ENCODE measurements around the gene ARHGAP28. TPM values are rescaled to one million over a fixed set of nuclear protein-coding genes. Genes with fewer than 3 reads are reported as not detected.

The ARHGAP28 gene
- total and polyA plus RNA-seq, 12 donors = 0.35 to 5.3 (median 2.2) TPM

DNA sequence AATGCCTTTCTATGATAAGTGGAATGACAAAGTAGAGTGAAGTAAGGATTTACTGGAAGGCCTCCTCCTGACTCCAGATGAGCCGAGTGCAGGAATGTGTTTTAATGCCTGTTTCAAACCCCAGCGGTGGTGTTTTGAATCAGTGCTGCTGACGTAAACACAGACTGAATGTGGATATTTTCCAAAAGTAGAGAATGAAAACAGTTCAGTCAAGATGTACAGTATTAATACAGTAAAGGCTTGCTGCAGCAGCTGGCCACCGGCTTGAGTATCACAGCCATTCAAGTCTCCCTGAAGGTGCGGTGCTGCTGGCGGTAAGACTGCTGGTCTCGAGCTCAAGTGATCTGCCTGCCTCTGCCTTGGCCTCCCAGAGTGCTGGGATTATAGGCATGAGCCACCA is 46.7 kb downstream of the ARHGAP28 start:
- DNase-seq (no peak), ATAC-seq (peak in 4 of 8 donors; percentile 17 to 63 (median 34))
- no peaks in the 10 kb centered on the region for H3K9me3 ChIP-seq
- WGBS, 2 donors = 55 to 58% methylated on average over 7 of the region's 7 CpGs
- H3K36me3 ChIP-seq = no peaks in the 10 kb centered on the region
- peaks cover 3 to 10% (median 4%) of the 10 kb centered on the region in 9 donors for H3K4me1 ChIP-seq
- H3K27me3 ChIP-seq = no peaks in the 10 kb centered on the region
- peak overlapping the region in 1 of 10 donors; percentile 25 for H3K4me3 ChIP-seq
- peak overlapping the region in 5 of 10 donors; percentile 17 to 57 (median 35) for H3K27ac ChIP-seq
- TF ChIP-seq CTCF (IDR thresholded peaks at IDR 0.05) = no peak
- intact Hi-C loops (cut with DNase I) = loop anchor here in 2 of 10 donors (5.0 to 10.0 kb wide), 2 partner anchors 44 to 881 kb away; partner anchors contain the start of gene TMEM200C (in 1 of the 2)

DNA sequence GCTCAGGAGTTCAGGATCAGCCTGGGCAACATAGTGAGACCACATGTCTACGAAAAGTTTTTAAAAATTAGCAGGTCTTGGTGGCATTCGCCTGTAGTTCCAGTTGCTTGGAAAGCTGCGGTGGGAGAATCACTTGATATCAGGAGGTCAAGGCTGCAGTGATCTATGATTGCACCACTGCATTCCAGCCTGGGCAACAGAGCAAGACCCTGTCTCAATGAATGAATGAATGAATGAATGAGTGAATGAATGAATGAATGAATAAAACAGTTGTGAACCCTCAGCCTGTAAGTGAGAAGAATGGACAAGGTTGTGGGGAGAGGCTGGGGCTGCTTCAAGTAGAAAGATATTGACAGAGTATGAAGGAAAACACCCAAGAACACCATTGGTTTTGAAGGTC is 48.0 kb downstream of the ARHGAP28 start:
- no peak for TF ChIP-seq CTCF (IDR thresholded peaks at IDR 0.05)
- Histone ChIP-seq H3K36me3 (no peaks in the 10 kb centered on the region), H3K4me1 (peaks cover 4 to 23% (median 16%) of the 10 kb centered on the region in 9 donors), H3K4me3 (no peak overlapping the region), H3K27ac (no peak overlapping the region), H3K9me3 (no peaks in the 10 kb centered on the region), H3K27me3 (no peaks in the 10 kb centered on the region)
- 97 to 98% methylated on average over 3 of the region's 3 CpGs for WGBS, 2 donors
- ATAC-seq (no peak), DNase-seq (no peak)
- intact Hi-C loops (cut with DNase I) = loop anchor here in 2 of 10 donors (5.0 to 10.0 kb wide), 2 partner anchors 45 to 883 kb away; partner anchors contain the start of gene TMEM200C (in 1 of the 2)

DNA sequence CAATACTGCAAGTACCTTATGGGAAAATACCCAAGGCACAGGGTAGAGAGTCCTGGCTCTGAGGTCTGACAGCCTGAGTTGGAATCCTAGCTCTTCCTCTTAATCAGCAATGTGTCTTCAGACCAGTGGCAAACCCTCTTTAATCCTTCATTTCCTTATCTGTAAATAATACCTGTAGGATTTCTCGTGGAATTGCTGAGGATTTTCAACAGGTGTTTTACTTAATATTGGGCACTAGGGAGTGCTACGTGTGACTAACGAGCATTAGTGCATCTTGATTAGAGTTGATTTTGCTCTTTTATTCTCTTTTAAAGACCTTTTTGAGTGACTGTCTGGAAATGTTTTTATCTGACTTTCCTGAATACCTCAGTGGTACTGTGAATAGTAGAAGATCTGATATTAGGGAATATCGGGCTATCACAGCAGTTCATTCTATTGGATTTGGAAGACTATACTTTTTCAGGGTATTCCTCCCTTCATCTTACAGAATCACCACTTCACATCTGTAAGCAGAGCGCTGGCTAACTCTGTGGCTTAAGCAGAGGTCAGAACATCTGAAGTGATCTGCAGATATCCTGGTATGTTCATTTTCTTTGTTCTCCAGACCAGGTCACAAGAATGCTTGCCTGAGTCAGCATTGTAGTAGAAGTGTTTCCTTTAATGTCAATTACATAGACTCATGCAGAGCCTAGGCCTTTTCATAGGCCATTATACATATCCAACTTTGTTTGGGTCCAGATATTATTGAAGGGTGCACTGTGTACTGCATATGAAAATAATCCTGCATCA is 49.1 kb downstream of the ARHGAP28 start:
- no peak overlapping the region for H3K27ac ChIP-seq
- H3K36me3 ChIP-seq = no peaks in the 10 kb centered on the region
- intact Hi-C loops (cut with DNase I) = loop anchor here in 2 of 10 donors (5.0 to 10.0 kb wide), 2 partner anchors 46 to 884 kb away; partner anchors contain the start of gene TMEM200C (in 1 of the 2)
- no peak overlapping the region for H3K4me3 ChIP-seq
- WGBS, 2 donors = 78 to 86% methylated on average over 5 of the region's 5 CpGs
- H3K27me3 ChIP-seq = no peaks in the 10 kb centered on the region
- H3K4me1 ChIP-seq = peaks cover 4 to 23% (median 16%) of the 10 kb centered on the region in 9 donors
- DNase-seq (no peak), ATAC-seq (no peak)
- TF ChIP-seq CTCF (IDR thresholded peaks at IDR 0.05) = no peak
- H3K9me3 ChIP-seq = no peaks in the 10 kb centered on the region

- peak; percentile 19 to 76 (median 62) for ATAC-seq
- intact Hi-C loops (cut with DNase I) = loop anchor here in 2 of 10 donors (5.0 to 10.0 kb wide), 2 partner anchors 39 to 64 kb away; no protein-coding TSS in a partner anchor
Measured at GRCh38 chr18:6781142-6781714, 51.7 kb downstream of the ARHGAP28 start.

More at GRCh38 chr18:6781142-6781714, 51.7 kb downstream of the ARHGAP28 start:
- WGBS, 2 donors = 11 to 20% methylated on average over 7 of the region's 7 CpGs
- peaks cover 4 to 23% (median 16%) of the 10 kb centered on the region in 9 donors for H3K4me1 ChIP-seq
- no peaks in the 10 kb centered on the region for H3K27me3 ChIP-seq
- no peak overlapping the region for H3K4me3 ChIP-seq
- TF ChIP-seq CTCF (IDR thresholded peaks at IDR 0.05) = no peak
- H3K27ac ChIP-seq = peak overlapping the region in 9 of 10 donors; percentile 2 to 56 (median 37)
- H3K9me3 ChIP-seq = no peaks in the 10 kb centered on the region
- H3K36me3 ChIP-seq = no peaks in the 10 kb centered on the region
- DNase-seq = no peak
